Gastrocnemius medialis (tissue), 4 donors: ENCODE results near the gene TAOK1. TPM values are rescaled to one million over a fixed set of nuclear protein-coding genes. Genes with fewer than 3 reads are reported as not detected.

Experiments used
- ATAC-seq, 2 donors: fragments of 150-250 bp; one replicate each; pipeline ENCODE4 v1.9.1; 2016
- DNase-seq, 2 donors: peaks; one replicate each; pipeline ENCODE4 v3.0.0-alpha.2; 2019
- H3K27ac ChIP-seq, 4 donors: fragments of 200-600 bp; sonication (generic); 1 replicate in 1 of 4; 2 replicates in 3 of 4; pipeline ENCODE4 v1.5.1; 2016 to 2018; ENCODE audit warnings: mild to moderate bottlenecking in 2 of 4, moderate library complexity in 1 of 4
- H3K27me3 ChIP-seq, 3 donors: fragments of 200-600 bp; sonication (generic) in 2 of 3; 1 replicate in 1 of 3; 2 replicates in 2 of 3; pipeline versions ENCODE4 v1.5.1 to v1.6.0; 2016 to 2019; ENCODE audit warnings: mild to moderate bottlenecking in 1 of 3, moderate library complexity in 1 of 3
- H3K36me3 ChIP-seq, 2 donors: fragments of 200-600 bp; sonication (generic) in 1 of 2; one replicate each; pipeline ENCODE4 v1.5.1; 2017 to 2018
- H3K4me1 ChIP-seq, 2 donors: fragments of 200-600 bp; sonication (generic) in 1 of 2; one replicate each; pipeline ENCODE4 v1.5.1; 2016 to 2017; ENCODE audit warnings: mild to moderate bottlenecking in 2 of 2
- H3K4me3 ChIP-seq, 4 donors: fragments of 200-600 bp; sonication (generic) in 3 of 4; 1 replicate in 1 of 4; 2 replicates in 3 of 4; pipeline ENCODE4 v1.5.1; 2016 to 2019; ENCODE audit warnings: mild to moderate bottlenecking in 2 of 4
- H3K9me3 ChIP-seq, 3 donors: fragments of 200-600 bp; sonication (generic) in 2 of 3; 1 replicate in 1 of 3; 2 replicates in 2 of 3; pipeline ENCODE4 v1.5.1; 2016 to 2019
- POLR2A ChIP-seq, 2 donors: fragments of 450-650 bp; IDR thresholded peaks; one replicate each; pipeline ENCODE4 v1.6.1; 2017; ENCODE audit warnings: antibody characterized with exemption in 2 of 2, mild to moderate bottlenecking in 2 of 2, moderate library complexity in 2 of 2
- in situ Hi-C, 4 donors: fragments of 200-750 bp; cut with MboI; loops; one replicate each; pipeline versions ENCODE4 v1.15.0 to v1.8.0; 2017; ENCODE audit warnings: low sequenced_read_pairs in 4 of 4
- intact Hi-C: fragments of 100-400 bp; cut with DNase I; formaldehyde crosslinking; loops from one replicate; pipeline ENCODE4 v1.15.1; 2023; ENCODE audit warnings: low total_unique reads
- total RNA-seq, 4 donors: library from RNA; depleted of rRNA; stranded (reverse); fragments of >200 nt; gene quantifications; one replicate each; pipeline versions ENCODE4 v1.1.0 to v1.2.3, GENCODE V29; 2016
- TF ChIP-seq, protein P1 (sequence below), 5 experiments: fragments of 450-650 bp in 3 of 5; fragments of 200-600 bp in 2 of 5; sonication (generic) in 2 of 5; IDR thresholded peaks in 4 of 5; conservative IDR thresholded peaks in 1 of 5; 1 replicate in 4 of 5; 2 replicates in 1 of 5; pipeline ENCODE4 v1.5.1; 2016 to 2019; ENCODE audit warnings: antibody characterized with exemption in 5 of 5, mild to moderate bottlenecking in 3 of 5, moderate library complexity in 3 of 5

The TAOK1 gene
- total RNA-seq, 4 donors from 2014 or later: 30.1 to 48.4 (median 35.7) TPM

DNA sequence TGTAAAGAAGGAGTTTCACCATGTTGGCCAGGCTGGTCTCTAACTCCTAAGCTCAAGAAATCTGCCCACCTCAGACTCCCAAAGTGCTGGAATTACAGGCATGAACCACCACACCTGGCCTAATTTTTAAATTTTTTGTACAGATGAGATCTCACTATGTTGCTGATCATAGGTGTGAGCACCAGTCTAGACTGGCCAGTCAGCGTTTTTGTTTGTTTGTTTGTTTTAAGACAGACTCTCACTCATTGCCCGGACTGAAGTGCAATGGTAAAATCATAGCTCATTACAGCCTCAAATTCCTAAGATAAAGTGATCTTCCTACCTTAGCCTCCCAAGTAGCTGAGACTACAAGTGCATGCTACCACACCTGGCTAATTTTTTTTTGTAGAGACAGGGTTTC is 38.0 kb upstream of the TAOK1 start:
- no peak overlapping the region for H3K27ac ChIP-seq
- H3K27me3 ChIP-seq: no peaks in the 10 kb centered on the region
- no peaks in the 10 kb centered on the region for H3K9me3 ChIP-seq
- no peaks in the 10 kb centered on the region for H3K36me3 ChIP-seq
- H3K4me3 ChIP-seq: no peak overlapping the region
- in situ Hi-C loops (loop anchor here in 2 of 4 donors (25.0 kb wide), 2 partner anchors 435 to 460 kb away; no protein-coding TSS in a partner anchor), intact Hi-C loops (no loop called here)
- TF ChIP-seq, protein P1, sequence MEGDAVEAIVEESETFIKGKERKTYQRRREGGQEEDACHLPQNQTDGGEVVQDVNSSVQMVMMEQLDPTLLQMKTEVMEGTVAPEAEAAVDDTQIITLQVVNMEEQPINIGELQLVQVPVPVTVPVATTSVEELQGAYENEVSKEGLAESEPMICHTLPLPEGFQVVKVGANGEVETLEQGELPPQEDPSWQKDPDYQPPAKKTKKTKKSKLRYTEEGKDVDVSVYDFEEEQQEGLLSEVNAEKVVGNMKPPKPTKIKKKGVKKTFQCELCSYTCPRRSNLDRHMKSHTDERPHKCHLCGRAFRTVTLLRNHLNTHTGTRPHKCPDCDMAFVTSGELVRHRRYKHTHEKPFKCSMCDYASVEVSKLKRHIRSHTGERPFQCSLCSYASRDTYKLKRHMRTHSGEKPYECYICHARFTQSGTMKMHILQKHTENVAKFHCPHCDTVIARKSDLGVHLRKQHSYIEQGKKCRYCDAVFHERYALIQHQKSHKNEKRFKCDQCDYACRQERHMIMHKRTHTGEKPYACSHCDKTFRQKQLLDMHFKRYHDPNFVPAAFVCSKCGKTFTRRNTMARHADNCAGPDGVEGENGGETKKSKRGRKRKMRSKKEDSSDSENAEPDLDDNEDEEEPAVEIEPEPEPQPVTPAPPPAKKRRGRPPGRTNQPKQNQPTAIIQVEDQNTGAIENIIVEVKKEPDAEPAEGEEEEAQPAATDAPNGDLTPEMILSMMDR (IDR thresholded peaks at IDR 0.05 in 4 of 5, conservative IDR thresholded peaks at IDR 0.05 in 1 of 5): no peak
- ATAC-seq: no peak
- DNase-seq: no peak
- no peaks in the 10 kb centered on the region for H3K4me1 ChIP-seq

DNA sequence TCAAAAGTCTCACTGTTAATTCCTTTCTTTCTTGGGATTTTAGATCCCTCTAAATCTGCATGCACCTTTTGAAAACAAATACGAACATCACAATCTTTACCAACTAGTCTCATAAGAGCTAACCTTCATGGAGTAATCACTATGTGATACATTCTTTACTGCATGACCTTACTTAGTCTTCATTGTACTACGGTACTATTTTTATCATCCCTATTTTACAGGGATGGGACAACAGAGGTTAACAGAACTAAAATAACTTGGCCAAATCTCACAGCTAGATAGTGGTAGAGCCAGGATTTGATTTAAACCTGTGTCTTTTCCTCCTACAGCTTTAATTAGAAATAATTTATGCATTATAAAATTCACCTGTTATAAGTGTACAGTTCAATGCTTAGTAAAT is 32.9 kb upstream of the TAOK1 start:
- Histone ChIP-seq H3K9me3 (no peaks in the 10 kb centered on the region), H3K4me3 (no peak overlapping the region), H3K27me3 (no peaks in the 10 kb centered on the region), H3K27ac (no peak overlapping the region), H3K36me3 (no peaks in the 10 kb centered on the region), H3K4me1 (no peaks in the 10 kb centered on the region)
- DNase-seq (no peak), ATAC-seq (no peak)
- intact Hi-C loops (no loop called here), in situ Hi-C loops (loop anchor here in 2 of 4 donors (25.0 kb wide), 2 partner anchors 430 to 455 kb away; no protein-coding TSS in a partner anchor)
- TF ChIP-seq, protein P1 (IDR thresholded peaks at IDR 0.05 in 4 of 5, conservative IDR thresholded peaks at IDR 0.05 in 1 of 5): no peak
- no peak for TF ChIP-seq POLR2A (IDR thresholded peaks at IDR 0.05)

DNA sequence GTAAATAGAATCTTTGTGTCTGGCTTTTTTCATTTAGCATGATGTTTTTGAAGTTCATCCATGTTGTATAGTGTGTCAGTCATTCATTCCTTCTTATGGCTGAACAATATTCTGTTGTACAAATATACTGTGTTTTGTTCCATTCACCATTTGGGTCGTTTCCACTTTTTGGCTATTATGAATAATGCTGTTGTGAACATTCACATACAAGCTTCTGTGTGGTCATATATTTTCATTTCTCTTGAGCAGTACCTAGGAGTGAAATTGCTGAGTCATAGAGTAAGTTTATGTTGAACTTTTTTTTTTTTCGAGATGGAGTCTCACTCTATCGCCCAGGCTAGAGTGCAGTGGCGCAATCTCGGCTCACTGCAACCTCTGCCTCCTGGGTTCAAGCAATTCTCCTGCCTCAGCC is 32.3 kb upstream of the TAOK1 start:
- no peaks in the 10 kb centered on the region for H3K4me1 ChIP-seq
- DNase-seq: no peak
- H3K36me3 ChIP-seq: no peaks in the 10 kb centered on the region
- H3K27me3 ChIP-seq: no peaks in the 10 kb centered on the region
- H3K4me3 ChIP-seq: no peak overlapping the region
- H3K9me3 ChIP-seq: no peaks in the 10 kb centered on the region
- no peak overlapping the region for H3K27ac ChIP-seq
- TF ChIP-seq, protein P1 (IDR thresholded peaks at IDR 0.05 in 4 of 5, conservative IDR thresholded peaks at IDR 0.05 in 1 of 5): no peak
- TF ChIP-seq POLR2A (IDR thresholded peaks at IDR 0.05): no peak
- in situ Hi-C loops (loop anchor here in 2 of 4 donors (25.0 kb wide), 2 partner anchors 429 to 454 kb away; no protein-coding TSS in a partner anchor), intact Hi-C loops (no loop called here)
- ATAC-seq: no peak

DNA sequence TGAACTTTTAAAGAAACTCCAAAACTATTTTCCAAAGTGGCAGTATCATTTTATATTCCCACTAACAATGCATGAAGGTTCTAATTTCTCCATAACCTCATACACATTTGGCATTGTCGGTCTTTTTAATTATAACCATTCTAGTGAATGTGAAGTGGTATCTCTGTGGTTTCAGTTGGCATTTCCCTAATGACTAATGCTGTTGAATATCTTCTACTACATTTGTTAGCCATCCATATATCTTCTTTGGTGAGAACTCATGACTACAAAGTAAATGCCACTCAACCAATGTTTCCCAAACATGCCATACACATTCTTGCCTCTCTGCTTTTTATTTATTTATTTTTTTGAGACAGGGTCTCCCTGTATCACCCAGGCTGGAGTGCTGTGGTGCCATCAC is 31.7 kb upstream of the TAOK1 start:
- no peak overlapping the region for H3K27ac ChIP-seq
- ATAC-seq: no peak
- DNase-seq: no peak
- H3K9me3 ChIP-seq: no peaks in the 10 kb centered on the region
- H3K36me3 ChIP-seq: no peaks in the 10 kb centered on the region
- no peaks in the 10 kb centered on the region for H3K27me3 ChIP-seq
- in situ Hi-C loops (loop anchor here in 2 of 4 donors (25.0 kb wide), 2 partner anchors 429 to 454 kb away; no protein-coding TSS in a partner anchor), intact Hi-C loops (no loop called here)
- H3K4me1 ChIP-seq: no peaks in the 10 kb centered on the region
- no peak for TF ChIP-seq POLR2A (IDR thresholded peaks at IDR 0.05)
- TF ChIP-seq, protein P1 (IDR thresholded peaks at IDR 0.05 in 4 of 5, conservative IDR thresholded peaks at IDR 0.05 in 1 of 5): no peak
- no peak overlapping the region for H3K4me3 ChIP-seq

DNA sequence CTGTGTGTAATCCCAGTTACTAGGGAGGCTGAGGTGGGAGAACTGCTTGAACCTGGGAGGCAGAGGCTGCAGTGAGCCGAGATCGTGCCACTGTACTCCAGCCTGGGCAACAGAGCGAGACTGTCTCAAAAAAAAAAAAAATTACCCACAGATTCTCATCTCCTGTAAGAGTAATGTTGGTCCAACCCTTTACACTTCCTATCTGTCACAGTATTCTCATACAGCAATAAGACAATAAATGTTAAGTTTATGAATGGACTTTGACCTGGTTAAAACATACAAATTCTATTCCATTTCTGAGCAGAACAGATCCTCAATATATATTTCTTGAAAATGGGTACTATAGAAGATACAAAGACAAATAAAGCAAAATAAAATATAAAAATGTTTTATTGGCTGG is 30.4 kb upstream of the TAOK1 start:
- in situ Hi-C loops (loop anchor here in 2 of 4 donors (25.0 kb wide), 2 partner anchors 428 to 453 kb away; no protein-coding TSS in a partner anchor), intact Hi-C loops (no loop called here)
- Histone ChIP-seq H3K36me3 (no peaks in the 10 kb centered on the region), H3K27me3 (no peaks in the 10 kb centered on the region), H3K4me1 (no peaks in the 10 kb centered on the region), H3K9me3 (no peaks in the 10 kb centered on the region), H3K27ac (no peak overlapping the region), H3K4me3 (no peak overlapping the region)
- ATAC-seq (no peak), DNase-seq (no peak)
- TF ChIP-seq POLR2A (IDR thresholded peaks at IDR 0.05): no peak
- TF ChIP-seq, protein P1 (IDR thresholded peaks at IDR 0.05 in 4 of 5, conservative IDR thresholded peaks at IDR 0.05 in 1 of 5): no peak
